Esophagus squamous epithelium (tissue), 5 donors: ENCODE measurements around the gene QSER1. TPM values are rescaled to one million over a fixed set of nuclear protein-coding genes. Genes with fewer than 3 reads are reported as not detected.
"Not testable (repeated sequence)": the region's sequence is repeated elsewhere in the genome, so short reads cannot be mapped to it uniquely, and the experiment has no call there.

ENCODE experiments used
- DNase-seq: peaks from one replicate; lab custom pipeline; 2025; lab: John Stamatoyannopoulos, UW
- H3K27ac ChIP-seq, 4 donors: fragments of 200-600 bp; sonication (generic); one replicate each; pipeline ENCODE4 v1.5.1; 2016 to 2019; ENCODE audit warnings: mild to moderate bottlenecking in 1 of 4
- H3K27me3 ChIP-seq, 4 donors: fragments of 200-600 bp; sonication (generic); 1 replicate in 3 of 4; 2 replicates in 1 of 4; pipeline versions ENCODE4 v1.5.1 to v1.6.0; 2017 to 2021; ENCODE audit warnings: antibody characterized with exemption in 1 of 4
- H3K36me3 ChIP-seq, 3 donors: fragments of 200-600 bp; sonication (generic); one replicate each; pipeline ENCODE4 v1.5.1; 2016 to 2019
- H3K4me1 ChIP-seq, 3 donors: fragments of 200-600 bp; sonication (generic); one replicate each; pipeline ENCODE4 v1.5.1; 2017 to 2019
- H3K4me3 ChIP-seq, 4 donors: fragments of 200-600 bp; sonication (generic); 1 replicate in 3 of 4; 2 replicates in 1 of 4; pipeline ENCODE4 v1.5.1; 2016 to 2019; ENCODE audit warnings: mild to moderate bottlenecking in 2 of 4, moderate library complexity in 1 of 4
- H3K9me3 ChIP-seq, 3 donors: fragments of 200-600 bp; sonication (generic); one replicate each; pipeline ENCODE4 v1.5.1; 2016 to 2019
- POLR2A ChIP-seq, 4 donors: fragments of 450-650 bp; IDR thresholded peaks; one replicate each; pipeline ENCODE4 v1.6.1; 2017; ENCODE audit warnings: antibody characterized with exemption in 4 of 4, mild to moderate bottlenecking in 4 of 4, moderate library complexity in 3 of 4
- WGBS, 2 donors: methylation state at CpG; one replicate each; pipeline ENCODE4 v1.1.5; 2018; 5-methylcytosine and 5-hydroxymethylcytosine counted together
- intact Hi-C: fragments of 100-400 bp; cut with DNase I; formaldehyde crosslinking; loops from one replicate; pipeline ENCODE4 v1.15.0; 2022
- total RNA-seq, 4 donors: library from RNA; depleted of rRNA; stranded (reverse); fragments of >200 nt; gene quantifications; one replicate each; pipeline ENCODE4 v1.1.0, GENCODE V29; 2016
- TF ChIP-seq, protein P1 (sequence below), 6 experiments: fragments of 450-650 bp in 4 of 6; fragments of 200-600 bp in 2 of 6; sonication (generic) in 2 of 6; IDR thresholded peaks; one replicate each; pipeline ENCODE4 v1.5.1; 2016 to 2019; ENCODE audit warnings: antibody characterized with exemption in 6 of 6, mild to moderate bottlenecking in 4 of 6, moderate library complexity in 4 of 6
- donor health status: DM: yes; HTN: yes; CAD: no.

Gene QSER1
- total RNA-seq, 4 donors from 2014 or later: 26.7 to 43.5 (median 33.3) TPM

DNA sequence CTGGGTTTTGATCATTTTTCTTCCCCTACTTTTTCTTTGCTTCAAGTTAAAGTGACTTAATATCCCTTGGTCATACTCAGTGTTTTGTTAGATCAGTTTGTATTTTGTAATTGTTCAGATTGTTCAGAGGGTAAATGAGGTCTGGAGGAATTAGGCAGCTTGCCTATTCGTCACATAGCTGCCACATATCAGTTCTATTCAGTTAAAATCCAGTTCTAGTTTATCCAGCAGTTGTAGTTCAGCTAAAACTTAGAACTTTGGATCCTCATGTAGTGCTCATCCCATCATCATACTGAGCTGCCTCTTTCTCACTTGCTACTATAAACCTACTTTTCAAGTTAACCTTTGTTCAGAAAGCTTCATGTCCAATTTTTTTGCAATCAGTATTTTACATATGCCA is 75.9 kb downstream of the QSER1 start:
- WGBS, 2 donors: 86 to 91% methylated on average over 1 of the region's 1 CpG
- Histone ChIP-seq H3K4me3 (no peak overlapping the region), H3K27ac (no peak overlapping the region), H3K27me3 (no peaks in the 10 kb centered on the region), H3K4me1 (no peaks in the 10 kb centered on the region), H3K9me3 (no peaks in the 10 kb centered on the region), H3K36me3 (peaks cover 0 to 85% (median 0%) of the 10 kb centered on the region in 3 donors)
- TF ChIP-seq, protein P1, sequence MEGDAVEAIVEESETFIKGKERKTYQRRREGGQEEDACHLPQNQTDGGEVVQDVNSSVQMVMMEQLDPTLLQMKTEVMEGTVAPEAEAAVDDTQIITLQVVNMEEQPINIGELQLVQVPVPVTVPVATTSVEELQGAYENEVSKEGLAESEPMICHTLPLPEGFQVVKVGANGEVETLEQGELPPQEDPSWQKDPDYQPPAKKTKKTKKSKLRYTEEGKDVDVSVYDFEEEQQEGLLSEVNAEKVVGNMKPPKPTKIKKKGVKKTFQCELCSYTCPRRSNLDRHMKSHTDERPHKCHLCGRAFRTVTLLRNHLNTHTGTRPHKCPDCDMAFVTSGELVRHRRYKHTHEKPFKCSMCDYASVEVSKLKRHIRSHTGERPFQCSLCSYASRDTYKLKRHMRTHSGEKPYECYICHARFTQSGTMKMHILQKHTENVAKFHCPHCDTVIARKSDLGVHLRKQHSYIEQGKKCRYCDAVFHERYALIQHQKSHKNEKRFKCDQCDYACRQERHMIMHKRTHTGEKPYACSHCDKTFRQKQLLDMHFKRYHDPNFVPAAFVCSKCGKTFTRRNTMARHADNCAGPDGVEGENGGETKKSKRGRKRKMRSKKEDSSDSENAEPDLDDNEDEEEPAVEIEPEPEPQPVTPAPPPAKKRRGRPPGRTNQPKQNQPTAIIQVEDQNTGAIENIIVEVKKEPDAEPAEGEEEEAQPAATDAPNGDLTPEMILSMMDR (IDR thresholded peaks at IDR 0.05): no peak
- no peak for TF ChIP-seq POLR2A (IDR thresholded peaks at IDR 0.05)
- intact Hi-C loops: no loop called here
- DNase-seq: no peak

DNA sequence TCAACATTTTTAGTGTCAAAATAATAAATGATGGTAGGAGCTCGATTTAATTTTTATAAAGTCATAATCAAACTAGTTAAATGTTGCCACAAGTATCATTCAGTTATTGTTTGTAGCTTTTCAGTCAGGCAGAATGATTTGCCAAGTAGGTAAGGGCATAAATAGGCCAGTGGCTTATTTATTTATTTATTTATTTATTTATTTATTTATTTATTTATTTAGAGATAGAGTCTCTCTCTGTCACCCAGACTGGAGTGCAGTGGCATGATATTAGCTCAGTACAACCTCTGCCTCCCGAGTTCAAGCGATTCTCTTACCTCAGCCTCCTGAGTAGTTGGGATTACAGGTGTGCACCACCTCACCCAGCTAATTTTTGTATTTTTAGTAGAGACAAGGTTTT is 79.6 kb downstream of the QSER1 start:
- intact Hi-C loops, H3K9me3 ChIP-seq, H3K4me1 ChIP-seq, H3K27me3 ChIP-seq, DNase-seq, H3K27ac ChIP-seq, H3K4me3 ChIP-seq: not testable (repeated sequence)
- 93 to 99% methylated on average over 3 of the region's 3 CpGs for WGBS, 2 donors
- peaks cover 0 to 86% (median 6%) of the 10 kb centered on the region in 3 donors for H3K36me3 ChIP-seq

DNA sequence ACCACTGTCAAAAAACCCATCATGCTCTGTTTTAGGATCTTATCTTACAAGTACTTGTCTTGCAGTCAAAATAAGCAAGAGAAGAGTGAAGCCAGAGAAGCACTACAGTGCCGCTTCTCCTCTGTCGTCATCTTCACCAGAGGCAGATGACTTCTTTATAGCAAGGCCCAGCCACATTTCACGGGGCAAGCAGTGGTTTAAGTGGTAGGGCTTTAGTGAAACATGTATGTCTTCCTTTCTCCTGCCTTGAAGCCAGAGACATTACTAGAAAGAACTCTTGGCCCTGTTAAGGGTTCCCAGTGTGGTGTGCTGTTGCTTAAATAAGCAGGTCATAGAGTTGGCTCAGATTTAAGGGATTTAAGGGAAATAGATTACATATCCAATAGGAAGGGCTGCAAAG is 80.2 kb downstream of the QSER1 start:
- WGBS, 2 donors: 97 to 98% methylated on average over 3 of the region's 3 CpGs
- Histone ChIP-seq H3K4me1 (no peaks in the 10 kb centered on the region), H3K36me3 (peaks cover 0 to 88% (median 6%) of the 10 kb centered on the region in 3 donors), H3K27me3 (no peaks in the 10 kb centered on the region), H3K9me3 (no peaks in the 10 kb centered on the region), H3K4me3 (no peak overlapping the region), H3K27ac (no peak overlapping the region)
- intact Hi-C loops: no loop called here
- DNase-seq: no peak
- TF ChIP-seq, protein P1 (IDR thresholded peaks at IDR 0.05): no peak
- TF ChIP-seq POLR2A (IDR thresholded peaks at IDR 0.05): no peak

DNA sequence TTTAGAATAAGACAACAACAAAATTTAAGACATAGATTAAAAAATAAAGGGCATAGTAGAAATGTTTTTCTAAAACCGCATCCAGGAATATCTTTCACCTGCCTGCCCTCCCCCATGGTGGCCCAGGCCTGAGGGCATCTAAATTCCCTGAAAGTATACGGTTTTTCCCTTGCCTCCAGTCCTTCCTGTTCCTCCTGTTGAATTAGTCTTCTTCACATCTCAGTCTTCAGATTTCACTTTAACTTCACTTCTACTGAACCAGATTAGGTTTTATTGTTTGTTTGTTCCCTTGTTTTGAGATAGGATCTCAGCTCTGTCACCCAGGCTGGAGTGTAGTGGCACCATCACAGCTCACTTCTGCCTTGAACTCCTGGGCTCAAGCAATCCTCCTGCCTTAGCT is 90.0 kb downstream of the QSER1 start:
- no peaks in the 10 kb centered on the region for H3K4me1 ChIP-seq
- H3K27me3 ChIP-seq: no peaks in the 10 kb centered on the region
- H3K9me3 ChIP-seq: no peaks in the 10 kb centered on the region
- no peak overlapping the region for H3K4me3 ChIP-seq
- intact Hi-C loops: no loop called here
- peaks cover 0 to 14% (median 0%) of the 10 kb centered on the region in 3 donors for H3K36me3 ChIP-seq
- no peak for TF ChIP-seq POLR2A (IDR thresholded peaks at IDR 0.05)
- TF ChIP-seq, protein P1 (IDR thresholded peaks at IDR 0.05): no peak
- no peak for DNase-seq
- WGBS, 2 donors: 68 to 73% methylated on average over 2 of the region's 2 CpGs
- no peak overlapping the region for H3K27ac ChIP-seq

DNA sequence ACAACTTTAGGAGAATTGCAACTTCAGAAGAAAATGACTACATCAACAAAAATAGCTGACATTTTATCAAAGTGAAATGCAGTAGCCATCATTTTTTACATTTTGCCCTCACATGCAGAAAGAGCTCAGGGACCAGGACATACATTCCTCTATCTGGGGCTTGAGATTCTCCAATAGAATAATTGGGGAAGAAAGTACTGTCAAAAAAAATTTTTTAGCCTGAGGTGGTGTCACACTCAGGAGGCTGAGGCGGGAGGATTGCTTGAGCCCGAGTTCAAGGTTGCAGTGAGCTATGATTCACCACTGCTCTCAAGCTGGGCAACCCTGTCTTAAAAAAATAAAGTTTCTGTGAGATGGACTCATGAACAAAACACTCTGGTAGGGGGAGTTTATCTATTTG is 90.9 kb downstream of the QSER1 start:
- intact Hi-C loops: no loop called here
- no peak for DNase-seq
- no peak for TF ChIP-seq POLR2A (IDR thresholded peaks at IDR 0.05)
- TF ChIP-seq, protein P1 (IDR thresholded peaks at IDR 0.05): no peak
- no peaks in the 10 kb centered on the region for H3K9me3 ChIP-seq
- H3K27ac ChIP-seq: no peak overlapping the region
- no peak overlapping the region for H3K4me3 ChIP-seq
- no peaks in the 10 kb centered on the region for H3K27me3 ChIP-seq
- H3K4me1 ChIP-seq: no peaks in the 10 kb centered on the region
- peaks cover 0 to 5% (median 0%) of the 10 kb centered on the region in 3 donors for H3K36me3 ChIP-seq
- WGBS, 2 donors: 79 to 88% methylated on average over 2 of the region's 2 CpGs

DNA sequence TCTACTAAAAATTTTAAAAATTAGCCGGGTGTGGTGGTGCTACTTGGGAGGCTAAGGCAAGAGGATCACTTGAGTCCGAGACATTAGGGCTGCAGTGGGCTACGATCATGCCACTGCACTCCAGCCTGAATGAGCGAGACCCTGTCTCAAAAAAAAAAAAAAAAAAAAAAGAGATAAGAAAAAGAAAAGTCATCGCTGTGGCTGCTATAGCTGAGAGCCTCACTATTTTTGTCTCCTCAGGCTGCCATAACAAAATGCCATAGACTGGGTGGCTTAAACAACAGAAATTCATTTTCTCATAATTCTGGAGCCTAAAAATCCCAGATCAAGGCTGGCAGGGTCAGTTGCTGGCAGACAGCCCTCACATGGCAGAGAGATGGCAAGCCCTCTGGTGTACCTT is 93.0 kb downstream of the QSER1 start:
- DNase-seq: no peak
- Histone ChIP-seq H3K27ac (no peak overlapping the region), H3K36me3 (no peaks in the 10 kb centered on the region), H3K4me3 (no peak overlapping the region), H3K27me3 (no peaks in the 10 kb centered on the region), H3K9me3 (no peaks in the 10 kb centered on the region), H3K4me1 (no peaks in the 10 kb centered on the region)
- TF ChIP-seq POLR2A (IDR thresholded peaks at IDR 0.05): no peak
- TF ChIP-seq, protein P1 (IDR thresholded peaks at IDR 0.05): no peak
- WGBS, 2 donors: 92 to 98% methylated on average over 5 of the region's 5 CpGs
- intact Hi-C loops: no loop called here
